Measurements from ENCODE around the gene HAUS5.

HAUS5 gene

GRCh38 chr19:35673121-35673804 is 60.7 kb downstream of the HAUS5 start:
- DNase-seq (ENCODE audit: low read depth): no peak
